Natural killer cell (primary cell): ENCODE measurements around the gene KIAA0232. TPM values are rescaled to one million over a fixed set of nuclear protein-coding genes. Genes with fewer than 3 reads are reported as not detected.

ENCODE experiments used
- ATAC-seq, 3 donors: fragments of 150-1000 bp in 2 of 3; fragments of 200-7000 bp in 1 of 3; cut with Tn5 transposase; 1 replicate in 1 of 3; 2 replicates in 2 of 3; pipeline ENCODE4 v1.10.0; 2021; ENCODE audit warnings: mild to moderate bottlenecking in 2 of 3, moderate library complexity in 2 of 3
- DNase-seq, 2 donors: peaks; one replicate each; pipeline versions ENCODE4 v3.0.0 to v3.0.0-alpha.2; 2013 to 2021; ENCODE audit warnings: mixed read lengths in 1 of 2
- H3K27ac ChIP-seq: one replicate; pipeline ENCODE4 v1.5.1; 2013; ENCODE audit warnings: mild to moderate bottlenecking, low read length
- H3K27me3 ChIP-seq: one replicate; pipeline ENCODE4 v1.6.1; 2013; ENCODE audit warnings: low read length; ENCODE audit not compliant: control insufficient read depth, insufficient read depth
- H3K36me3 ChIP-seq: one replicate; pipeline ENCODE4 v1.6.1; 2013; ENCODE audit warnings: low read length; ENCODE audit not compliant: control insufficient read depth, insufficient read depth
- H3K4me1 ChIP-seq: one replicate; pipeline ENCODE4 v1.6.1; 2013; ENCODE audit warnings: low read length; ENCODE audit not compliant: control insufficient read depth, insufficient read depth
- H3K4me3 ChIP-seq: one replicate; pipeline ENCODE4 v1.5.1; 2013; ENCODE audit warnings: low read length
- H3K9me3 ChIP-seq: one replicate; pipeline ENCODE4 v1.6.1; 2013; ENCODE audit warnings: low read length; ENCODE audit not compliant: control insufficient read depth, insufficient read depth
- H3K27ac Mint-ChIP-seq, 2 donors: one replicate each; pipeline ENCODE4 v1.8.0; 2022; ENCODE audit warnings: mild to moderate bottlenecking in 2 of 2, mixed read lengths in 2 of 2, moderate library complexity in 1 of 2
- H3K27me3 Mint-ChIP-seq, 2 donors: one replicate each; pipeline ENCODE4 v1.8.0; 2022; ENCODE audit warnings: low read depth in 2 of 2, mixed read lengths in 2 of 2
- H3K36me3 Mint-ChIP-seq: one replicate; pipeline ENCODE4 v1.8.0; 2022; ENCODE audit warnings: mixed read lengths
- H3K4me1 Mint-ChIP-seq, 2 donors: one replicate each; pipeline ENCODE4 v1.8.0; 2022; ENCODE audit warnings: mixed read lengths in 2 of 2
- H3K4me3 Mint-ChIP-seq: one replicate; pipeline ENCODE4 v1.8.0; 2022; ENCODE audit warnings: mild to moderate bottlenecking, moderate library complexity, mixed read lengths
- H3K9me3 Mint-ChIP-seq, 2 donors: one replicate each; pipeline ENCODE4 v1.8.0; 2022; ENCODE audit warnings: mixed read lengths in 2 of 2
- CTCF ChIP-seq: fragments of 200-600 bp; IDR thresholded peaks from one replicate; pipeline ENCODE4 v1.8.0; 2022; ENCODE audit warnings: antibody characterized with exemption
- WGBS: methylation state at CpG from one replicate; pipeline ENCODE4 v1.1.7; 2013; ENCODE audit warnings: missing lambda C conversion rate; ENCODE audit not compliant: insufficient coverage; 5-methylcytosine and 5-hydroxymethylcytosine counted together
- intact Hi-C: fragments of 100-400 bp; cut with micrococcal nuclease; formaldehyde crosslinking; loops from one replicate; pipeline ENCODE4 v1.14.2; 2022
- total RNA-seq, 4 donors: library from RNA; stranded (reverse); fragments of 120-200 nt in 1 of 4; gene quantifications; one replicate each; pipeline versions ENCODE4 v1.2.3 to v1.2.4, GENCODE V29; 2013 to 2022

The KIAA0232 gene
- total RNA-seq, 3 donors from 2014 or later (not counting 1 experiment from before 2014, with no cell fraction given), result 24.7 to 30.3 (median 28.6) TPM

GRCh38 chr4:6751611-6752485 lies 30.7 kb upstream of the KIAA0232 start:
- Mint-ChIP-seq H3K4me3 (peak overlapping the region; percentile 71), H3K27ac (peak overlapping the region; percentile 79 to 89), H3K27me3 (no peaks in the 10 kb centered on the region), H3K36me3 (no peaks in the 10 kb centered on the region), H3K9me3 (no peaks in the 10 kb centered on the region), H3K4me1 (peaks cover 9 to 11% of the 10 kb centered on the region in 2 donors)
- ATAC-seq (peak; percentile 56 to 82 (median 71)), DNase-seq (peak in 1 of 2 donors; percentile 41)
- Histone ChIP-seq H3K36me3 (no peaks in the 10 kb centered on the region), H3K4me1 (peaks cover 11% of the 10 kb centered on the region), H3K4me3 (peak overlapping the region; percentile 25), H3K9me3 (no peaks in the 10 kb centered on the region), H3K27ac (peak overlapping the region; percentile 37), H3K27me3 (no peaks in the 10 kb centered on the region)
- no peak for TF ChIP-seq CTCF
- intact Hi-C loops, result no loop called here
- 64% methylated on average over 14 of the region's 18 CpGs for WGBS

GRCh38 chr4:6752486-6752829 lies 30.1 kb upstream of the KIAA0232 start:
- Mint-ChIP-seq H3K9me3 (no peaks in the 10 kb centered on the region), H3K27ac (peak overlapping the region in 1 of 2 donors; percentile 89), H3K4me1 (peaks cover 9 to 11% of the 10 kb centered on the region in 2 donors), H3K36me3 (no peaks in the 10 kb centered on the region), H3K27me3 (no peaks in the 10 kb centered on the region), H3K4me3 (no peak overlapping the region)
- ATAC-seq (no peak), DNase-seq (no peak)
- Histone ChIP-seq H3K9me3 (no peaks in the 10 kb centered on the region), H3K27ac (no peak overlapping the region), H3K27me3 (no peaks in the 10 kb centered on the region), H3K4me3 (no peak overlapping the region), H3K4me1 (peaks cover 11% of the 10 kb centered on the region), H3K36me3 (no peaks in the 10 kb centered on the region)
- intact Hi-C loops, result no loop called here
- TF ChIP-seq CTCF, result no peak
- 81% methylated on average over 6 of the region's 6 CpGs for WGBS

- DNase-seq (no peak), ATAC-seq (no peak)
- Mint-ChIP-seq H3K4me1 (peaks cover 9 to 11% of the 10 kb centered on the region in 2 donors), H3K9me3 (no peaks in the 10 kb centered on the region), H3K27ac (no peak overlapping the region), H3K27me3 (no peaks in the 10 kb centered on the region), H3K36me3 (no peaks in the 10 kb centered on the region), H3K4me3 (no peak overlapping the region)
- Histone ChIP-seq H3K36me3 (no peaks in the 10 kb centered on the region), H3K9me3 (no peaks in the 10 kb centered on the region), H3K4me1 (peaks cover 11% of the 10 kb centered on the region), H3K27ac (no peak overlapping the region), H3K27me3 (no peaks in the 10 kb centered on the region), H3K4me3 (no peak overlapping the region)
- intact Hi-C loops, result no loop called here
- WGBS, result 93% methylated on average over 18 of the region's 18 CpGs
- no peak for TF ChIP-seq CTCF
Observed at GRCh38 chr4:6753103-6753560, 29.4 kb upstream of the KIAA0232 start.
